HCT116 (cell line): ENCODE results near the gene MTHFSD. TPM values are rescaled to one million over a fixed set of nuclear protein-coding genes. Genes with fewer than 3 reads are reported as not detected.

Experiments used
- EGR1 ChIP-seq: IDR thresholded peaks from 2 replicates; pipeline ENCODE4 v1.6.1; 2012; ENCODE audit warnings: low read depth
- SIN3A ChIP-seq: IDR thresholded peaks from 2 replicates; pipeline ENCODE4 v1.6.1; 2012; ENCODE audit warnings: low read depth
- SRF ChIP-seq: IDR thresholded peaks from 2 replicates; pipeline ENCODE4 v1.6.1; 2012; ENCODE audit warnings: low read depth
- TCF7L2 ChIP-seq: IDR thresholded peaks from 2 replicates; pipeline ENCODE4 v1.7.0; 2011; ENCODE audit warnings: borderline replicate concordance, inconsistent platforms; ENCODE audit not compliant: insufficient read depth, insufficient read length; ENCODE audit errors: extremely low read depth
- total RNA-seq: library from RNA; stranded (reverse); gene quantifications from one replicate; pipeline ENCODE4 v1.2.1, GENCODE V29; 2021; ENCODE audit not compliant: unreplicated experiment
- TF ChIP-seq, protein P1 (sequence below): IDR thresholded peaks from 2 replicates; pipeline ENCODE4 v1.6.1; 2012; ENCODE audit warnings: low read depth
- TF ChIP-seq, protein P2 (sequence below): IDR thresholded peaks from 2 replicates; pipeline ENCODE4 v1.6.1; 2011; ENCODE audit warnings: mild to moderate bottlenecking, low read length, moderate library complexity; ENCODE audit not compliant: insufficient replicate concordance; ENCODE audit errors: extremely low read depth

The MTHFSD gene
- total RNA-seq, 1 experiment from 2014 or later = 33.1 TPM

DNA sequence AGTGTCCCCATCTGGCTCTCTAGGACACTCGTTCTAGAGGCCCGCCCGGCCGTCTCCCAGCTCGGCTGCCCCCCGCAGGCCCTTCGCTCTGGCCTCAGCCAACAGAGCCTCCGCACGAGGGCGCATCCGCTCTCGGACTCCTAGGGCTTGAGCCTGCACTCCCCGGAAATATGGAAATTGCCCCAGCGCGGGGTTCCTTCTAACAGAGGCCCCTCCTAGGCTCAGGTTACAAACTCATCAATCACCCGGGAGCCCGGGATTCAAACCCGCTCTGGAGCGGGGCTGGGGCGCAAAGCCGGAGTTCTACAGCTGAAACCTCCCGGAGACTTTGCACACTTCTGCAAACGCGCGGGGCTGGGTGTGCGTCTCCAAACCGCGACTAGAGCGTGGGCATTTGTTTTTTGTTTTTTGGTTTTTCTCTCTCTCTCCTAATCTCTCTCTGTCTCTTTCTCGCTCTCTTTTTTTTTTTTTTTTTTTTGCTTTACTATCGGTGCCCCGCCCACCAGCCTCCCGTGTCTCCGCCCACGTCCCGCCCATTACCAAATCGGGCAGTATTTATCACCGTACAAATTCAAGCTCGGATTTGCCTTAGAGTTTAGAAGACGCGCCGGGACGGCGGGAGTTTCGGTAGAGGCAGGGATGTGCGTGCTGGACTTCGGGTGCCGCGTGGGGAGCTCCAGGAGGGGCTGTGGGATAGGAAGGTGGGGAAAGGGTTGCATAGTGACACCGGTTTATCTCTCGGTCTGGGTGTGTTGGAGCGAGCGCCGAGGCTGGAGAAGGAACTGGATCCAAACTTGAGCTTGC, 20.9 kb upstream of the MTHFSD start (continued):
- TF ChIP-seq, protein P1, sequence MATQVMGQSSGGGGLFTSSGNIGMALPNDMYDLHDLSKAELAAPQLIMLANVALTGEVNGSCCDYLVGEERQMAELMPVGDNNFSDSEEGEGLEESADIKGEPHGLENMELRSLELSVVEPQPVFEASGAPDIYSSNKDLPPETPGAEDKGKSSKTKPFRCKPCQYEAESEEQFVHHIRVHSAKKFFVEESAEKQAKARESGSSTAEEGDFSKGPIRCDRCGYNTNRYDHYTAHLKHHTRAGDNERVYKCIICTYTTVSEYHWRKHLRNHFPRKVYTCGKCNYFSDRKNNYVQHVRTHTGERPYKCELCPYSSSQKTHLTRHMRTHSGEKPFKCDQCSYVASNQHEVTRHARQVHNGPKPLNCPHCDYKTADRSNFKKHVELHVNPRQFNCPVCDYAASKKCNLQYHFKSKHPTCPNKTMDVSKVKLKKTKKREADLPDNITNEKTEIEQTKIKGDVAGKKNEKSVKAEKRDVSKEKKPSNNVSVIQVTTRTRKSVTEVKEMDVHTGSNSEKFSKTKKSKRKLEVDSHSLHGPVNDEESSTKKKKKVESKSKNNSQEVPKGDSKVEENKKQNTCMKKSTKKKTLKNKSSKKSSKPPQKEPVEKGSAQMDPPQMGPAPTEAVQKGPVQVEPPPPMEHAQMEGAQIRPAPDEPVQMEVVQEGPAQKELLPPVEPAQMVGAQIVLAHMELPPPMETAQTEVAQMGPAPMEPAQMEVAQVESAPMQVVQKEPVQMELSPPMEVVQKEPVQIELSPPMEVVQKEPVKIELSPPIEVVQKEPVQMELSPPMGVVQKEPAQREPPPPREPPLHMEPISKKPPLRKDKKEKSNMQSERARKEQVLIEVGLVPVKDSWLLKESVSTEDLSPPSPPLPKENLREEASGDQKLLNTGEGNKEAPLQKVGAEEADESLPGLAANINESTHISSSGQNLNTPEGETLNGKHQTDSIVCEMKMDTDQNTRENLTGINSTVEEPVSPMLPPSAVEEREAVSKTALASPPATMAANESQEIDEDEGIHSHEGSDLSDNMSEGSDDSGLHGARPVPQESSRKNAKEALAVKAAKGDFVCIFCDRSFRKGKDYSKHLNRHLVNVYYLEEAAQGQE = no peak
- TF ChIP-seq SIN3A (peak; percentile 34; the same call in 1 of the 2 replicates), EGR1 (peak; percentile 77), TCF7L2 (peak; percentile 43), SRF (peak; percentile 99)
- TF ChIP-seq, protein P2, sequence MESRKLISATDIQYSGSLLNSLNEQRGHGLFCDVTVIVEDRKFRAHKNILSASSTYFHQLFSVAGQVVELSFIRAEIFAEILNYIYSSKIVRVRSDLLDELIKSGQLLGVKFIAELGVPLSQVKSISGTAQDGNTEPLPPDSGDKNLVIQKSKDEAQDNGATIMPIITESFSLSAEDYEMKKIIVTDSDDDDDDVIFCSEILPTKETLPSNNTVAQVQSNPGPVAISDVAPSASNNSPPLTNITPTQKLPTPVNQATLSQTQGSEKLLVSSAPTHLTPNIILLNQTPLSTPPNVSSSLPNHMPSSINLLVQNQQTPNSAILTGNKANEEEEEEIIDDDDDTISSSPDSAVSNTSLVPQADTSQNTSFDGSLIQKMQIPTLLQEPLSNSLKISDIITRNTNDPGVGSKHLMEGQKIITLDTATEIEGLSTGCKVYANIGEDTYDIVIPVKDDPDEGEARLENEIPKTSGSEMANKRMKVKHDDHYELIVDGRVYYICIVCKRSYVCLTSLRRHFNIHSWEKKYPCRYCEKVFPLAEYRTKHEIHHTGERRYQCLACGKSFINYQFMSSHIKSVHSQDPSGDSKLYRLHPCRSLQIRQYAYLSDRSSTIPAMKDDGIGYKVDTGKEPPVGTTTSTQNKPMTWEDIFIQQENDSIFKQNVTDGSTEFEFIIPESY = no peak
